NCI-H510A treated with DMSO at 0.1 percent for 48 hours (cell line): Measurements from ENCODE around the gene MYH13.

ENCODE experiments used
- DNase-seq: peaks from one replicate; lab custom pipeline; 2025; lab: John Stamatoyannopoulos, UW

Gene MYH13

GRCh38 chr17:10372906-10373305 is at the start of gene MYH13:
TSS of gene MYH13 (minus strand) at chr17:10373006. CDS start at chr17:10364530, 8,476 bp downstream.
- no peak for DNase-seq

DNA sequence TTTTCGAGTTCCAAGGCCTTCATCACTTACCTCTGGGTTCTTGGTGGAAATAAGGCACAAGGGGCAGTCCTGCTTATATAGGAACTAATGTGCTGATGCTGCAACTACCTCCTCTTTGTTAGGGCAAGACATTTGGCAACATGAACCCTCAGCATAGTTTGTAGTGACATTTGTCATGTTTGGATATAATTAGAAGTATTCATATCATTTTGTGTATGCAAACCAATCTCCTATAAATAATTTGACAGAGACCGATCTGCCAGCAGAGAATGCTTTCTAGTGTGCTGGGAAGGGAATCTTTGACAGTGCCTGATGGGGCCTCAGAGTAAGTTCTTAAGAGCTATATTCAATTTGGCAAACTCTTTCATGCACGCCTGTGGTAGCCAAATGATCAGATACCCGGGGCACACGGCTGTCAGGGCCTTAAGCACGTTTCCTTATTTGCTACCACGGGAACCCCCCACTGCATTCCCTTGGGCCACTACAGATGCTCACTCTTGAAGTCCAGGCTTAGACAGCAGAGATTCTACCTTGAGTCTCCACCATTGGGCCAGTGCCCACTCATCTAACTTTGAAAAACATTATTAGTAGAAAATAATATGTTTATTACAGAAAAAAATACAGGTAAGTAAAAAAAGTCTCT is 49.2 kb upstream of the MYH13 start, which contains the start of gene MYH8:
TSS of gene MYH8 (minus strand) at position 51 of the 643 bp plus-strand sequence. CDS start 1,723 bp downstream, outside the sequence.
- no peak for DNase-seq

- no peak for DNase-seq
Measured at GRCh38 chr17:10421211-10421610, 48.4 kb upstream of the MYH13 start.

DNA sequence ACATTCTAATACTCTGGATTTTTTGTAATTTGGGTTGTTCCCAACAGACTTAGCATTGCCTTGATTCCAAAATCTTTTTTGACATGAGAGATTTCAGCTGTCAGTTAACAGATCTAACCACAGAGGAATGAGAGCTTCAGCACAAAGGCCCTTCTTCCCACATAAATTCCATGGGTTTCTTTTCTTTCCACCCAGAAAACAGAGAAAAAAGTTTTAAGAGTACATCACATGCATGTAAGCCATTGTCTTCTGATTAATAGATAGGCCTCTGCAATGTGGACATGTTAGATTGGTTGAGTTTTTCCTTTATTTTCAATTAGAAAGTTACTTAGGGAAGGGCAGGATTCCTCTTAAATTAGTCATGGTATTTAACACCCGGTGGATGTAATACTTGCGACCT is 48.0 kb upstream of the MYH13 start:
- DNase-seq: no peak

DNA sequence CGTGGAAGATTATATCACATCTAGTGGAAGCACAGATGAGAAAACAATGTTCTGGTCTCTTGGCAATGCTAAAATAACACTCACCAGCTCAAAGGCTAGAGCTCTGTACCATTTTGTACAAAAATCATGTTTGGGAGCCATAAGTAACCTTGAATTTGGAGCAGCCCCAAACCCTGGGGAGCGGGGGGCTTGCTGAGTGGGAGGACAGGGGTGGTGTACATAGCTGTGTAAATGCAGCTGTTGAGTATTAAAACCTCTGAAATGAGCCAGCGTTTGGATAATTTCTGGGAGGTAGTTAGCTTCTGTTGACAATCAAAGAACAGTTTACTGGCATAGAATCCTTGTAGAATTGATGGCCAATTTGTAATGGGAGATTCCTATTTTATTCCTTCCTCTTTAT is 44.6 kb upstream of the MYH13 start:
- no peak for DNase-seq

GRCh38 chr17:10415161-10415560 is 42.4 kb upstream of the MYH13 start:
- no peak for DNase-seq

- no peak for DNase-seq
Measured at GRCh38 chr17:10403589-10403988, 30.8 kb upstream of the MYH13 start.

DNA sequence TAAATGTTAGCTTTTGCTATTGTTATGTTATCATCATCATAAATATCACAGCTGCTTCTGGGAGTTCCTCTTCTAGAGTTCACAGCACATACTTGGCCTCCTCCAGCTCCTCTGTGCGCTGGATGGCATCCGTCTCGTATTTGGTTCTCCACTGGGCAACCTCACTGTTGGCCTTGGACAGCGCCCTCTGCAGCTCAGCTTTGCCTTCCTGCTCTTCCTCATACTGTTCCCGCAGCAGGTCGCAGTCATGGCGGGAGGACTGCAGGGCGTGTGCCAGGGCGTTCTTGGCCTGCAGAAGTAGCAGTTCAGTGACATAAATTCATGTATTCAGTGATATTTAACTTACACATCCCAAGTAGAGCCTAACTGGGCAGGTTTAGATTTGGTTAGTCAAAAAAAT is 25.5 kb upstream of the MYH13 start:
- DNase-seq: no peak

DNA sequence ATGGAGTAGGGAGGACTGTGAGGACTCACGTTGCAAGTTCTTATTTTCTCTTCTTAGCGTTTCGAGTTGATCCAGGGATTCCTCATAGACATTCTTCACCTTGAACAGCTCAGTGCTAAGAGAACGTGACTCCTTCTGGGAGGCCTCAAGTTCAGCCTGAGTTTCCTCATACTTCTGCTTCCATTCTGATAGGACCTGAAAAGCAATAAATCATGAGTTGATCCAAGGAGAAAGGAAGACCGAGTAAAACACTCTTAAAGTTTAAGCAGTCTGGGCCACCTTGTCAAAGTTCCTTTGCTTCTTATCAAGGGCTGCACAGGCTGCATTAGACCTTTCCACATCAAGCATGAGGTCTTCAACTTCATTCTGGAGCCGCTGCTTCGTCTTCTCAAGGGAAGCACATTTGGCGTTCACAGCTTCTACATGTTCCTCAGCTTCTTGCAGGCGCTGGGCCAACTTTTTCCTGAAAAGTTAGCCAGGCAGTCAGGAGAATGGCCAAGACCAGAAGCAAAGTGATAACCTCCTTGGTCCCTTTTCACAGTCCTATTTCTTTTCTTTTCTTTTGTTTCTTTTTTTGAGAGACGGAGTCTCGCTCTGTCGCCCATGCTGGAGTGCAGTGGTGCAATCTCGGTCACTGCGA is 23.8 kb upstream of the MYH13 start:
- no peak for DNase-seq

DNA sequence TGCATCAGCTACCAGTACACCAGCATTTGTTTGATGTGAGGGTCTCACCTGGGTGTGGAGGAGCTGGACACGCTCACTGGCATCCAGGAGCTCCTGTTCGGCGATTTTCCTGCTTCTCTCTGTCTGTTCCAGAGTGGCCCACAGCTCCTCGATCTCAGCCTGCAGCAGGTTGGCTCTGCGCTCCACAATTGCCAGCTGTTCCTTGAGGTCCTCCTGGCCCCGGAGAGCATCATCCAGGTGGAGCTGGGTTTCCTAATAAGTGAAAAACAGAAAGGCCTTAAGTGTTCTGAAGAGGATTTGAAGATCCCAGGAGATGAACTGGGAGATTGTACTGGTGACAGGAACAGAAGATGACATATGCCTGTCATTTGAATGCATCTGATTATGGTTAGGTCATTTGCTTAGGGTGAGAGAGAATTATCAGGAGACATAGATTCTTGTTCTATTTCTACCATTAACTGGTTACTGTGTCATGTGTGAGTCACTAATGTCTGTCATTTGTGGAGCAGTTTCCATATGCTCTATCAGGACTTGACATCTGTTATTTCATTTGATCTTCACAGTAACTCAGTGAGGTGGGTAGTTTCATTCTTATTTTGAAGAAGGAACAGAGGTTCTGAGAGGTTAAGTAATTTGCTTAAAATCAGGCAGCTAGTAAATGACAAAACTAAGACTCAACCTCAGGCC is 21.5 kb upstream of the MYH13 start:
- no peak for DNase-seq

- DNase-seq: no peak
Measured at GRCh38 chr17:10392880-10393279, 20.1 kb upstream of the MYH13 start.

DNA sequence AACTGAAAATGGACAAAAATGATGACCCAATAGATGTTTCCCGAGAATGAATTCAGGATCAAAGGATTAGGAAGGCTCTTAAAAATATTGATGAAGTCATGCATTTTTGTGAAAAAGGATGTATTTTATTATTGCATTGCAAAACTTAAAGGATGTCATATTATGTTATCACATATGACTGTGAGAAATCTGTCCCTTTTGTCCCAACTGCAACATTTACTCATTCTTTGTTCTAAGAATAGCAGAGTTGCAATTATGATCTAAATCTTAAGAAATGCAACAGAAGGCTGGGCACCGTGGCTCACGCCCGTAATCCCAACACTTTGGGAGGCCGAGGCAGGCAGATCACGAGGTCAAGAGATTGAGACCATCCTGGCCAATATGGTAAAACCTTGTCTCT is 13.1 kb upstream of the MYH13 start:
- no peak for DNase-seq

- DNase-seq: no peak
Measured at GRCh38 chr17:10384175-10384574, 11.4 kb upstream of the MYH13 start.

DNA sequence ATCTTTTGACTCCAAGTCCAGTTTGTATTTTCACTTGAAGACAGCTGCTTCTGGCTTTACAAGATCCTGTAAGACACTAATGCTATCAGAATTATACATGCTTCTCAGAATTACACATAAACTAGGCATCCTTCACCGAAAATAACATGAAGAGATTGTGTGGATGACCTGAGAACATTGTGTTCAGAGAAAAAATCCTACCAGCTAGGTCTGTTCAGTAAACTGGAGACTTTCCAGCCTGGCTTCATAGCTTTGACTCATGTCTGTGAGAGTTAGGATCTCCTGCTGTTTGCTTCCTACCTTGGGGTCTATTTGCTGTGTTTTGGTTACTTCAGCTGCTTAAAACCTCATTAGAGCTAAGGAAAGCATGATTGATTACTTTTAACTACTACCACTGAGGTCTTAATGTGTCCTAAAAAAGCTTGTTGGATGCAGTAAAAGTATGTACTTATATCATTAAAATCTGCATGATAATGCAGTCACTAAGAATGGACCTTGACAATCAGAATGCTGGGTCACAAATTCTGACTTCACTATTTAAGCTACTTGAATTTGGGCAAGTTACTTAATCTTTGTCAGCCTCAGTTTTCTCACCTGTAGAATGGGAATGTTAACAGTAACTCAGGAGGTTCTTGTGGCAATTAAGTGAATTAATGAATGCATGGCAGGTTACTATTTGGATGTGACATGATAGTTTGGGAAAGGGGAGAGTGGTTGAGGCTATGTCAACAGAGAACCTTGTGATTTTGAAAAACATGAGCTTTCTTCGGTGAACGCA is 8.0 kb upstream of the MYH13 start:
- DNase-seq: no peak

DNA sequence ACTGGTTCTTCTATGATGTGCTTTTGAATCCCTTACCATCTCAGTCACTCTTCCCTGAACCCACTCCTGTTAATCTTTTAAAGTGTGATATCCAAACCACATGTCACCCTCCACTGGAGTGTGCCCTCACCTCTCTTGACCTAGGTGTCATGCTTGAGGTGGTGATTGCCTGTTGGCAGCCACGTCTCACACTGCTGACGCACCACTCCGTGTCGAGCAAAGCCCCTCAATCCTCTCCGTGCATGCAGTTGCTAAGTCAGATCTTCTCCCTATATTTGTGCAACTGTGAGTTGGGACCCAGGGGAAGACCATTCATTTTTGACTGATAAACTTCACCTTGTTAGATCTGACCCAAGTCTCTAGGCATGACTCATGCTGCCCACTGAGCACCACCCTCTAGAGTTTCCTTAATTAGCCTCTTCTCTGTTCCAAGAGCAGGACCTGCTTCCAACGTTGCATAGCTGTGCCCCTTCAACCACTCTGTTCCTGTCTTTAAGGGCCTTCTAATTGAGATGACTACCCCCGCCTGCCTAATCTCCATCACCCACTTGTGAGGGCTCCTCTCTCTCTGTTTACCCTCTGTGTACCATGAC is 2.7 kb downstream of the MYH13 start:
- DNase-seq: no peak

- no peak for DNase-seq
Measured at GRCh38 chr17:10369239-10369638, 3.6 kb downstream of the MYH13 start.

GRCh38 chr17:10368561-10368960 is 4.2 kb downstream of the MYH13 start:
- no peak for DNase-seq

- no peak for DNase-seq
Measured at GRCh38 chr17:10360578-10360977, 12.2 kb downstream of the MYH13 start.

GRCh38 chr17:10357768-10358167 is 15.0 kb downstream of the MYH13 start:
- DNase-seq: no peak

DNA sequence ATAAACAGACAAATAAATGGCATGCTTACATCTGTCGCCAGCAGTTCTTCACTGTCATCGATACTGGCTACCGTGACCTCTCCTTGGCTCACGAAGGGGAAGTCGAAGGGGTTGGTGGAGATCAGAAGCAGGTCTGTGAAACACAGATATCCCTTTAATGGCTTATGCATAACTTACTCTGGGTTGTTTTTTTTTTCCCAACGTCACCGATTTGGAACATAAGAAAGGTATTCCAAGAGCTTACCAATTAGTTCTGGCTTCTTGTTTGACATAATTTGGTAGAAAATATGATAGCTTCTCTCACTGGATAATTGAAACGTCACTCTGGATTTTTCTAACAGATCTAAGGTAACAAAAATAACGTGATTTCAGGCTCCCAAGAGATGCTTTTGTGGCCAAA is 18.2 kb downstream of the MYH13 start:
- no peak for DNase-seq

GRCh38 chr17:10352893-10353292 is 19.9 kb downstream of the MYH13 start:
- no peak for DNase-seq

- DNase-seq: no peak
Measured at GRCh38 chr17:10349403-10349802, 23.4 kb downstream of the MYH13 start.
